HCT116 (cell line): ENCODE results near the gene ZNF423.

Experiments
- JUND ChIP-seq: IDR thresholded peaks from 2 replicates; pipeline ENCODE4 v1.6.1; 2012
- POLR2A ChIP-seq: IDR thresholded peaks from 2 replicates; pipeline ENCODE4 v1.7.0; 2011; ENCODE audit warnings: borderline replicate concordance; ENCODE audit not compliant: insufficient read depth, insufficient read length; ENCODE audit errors: extremely low read depth
- POLR2AphosphoS5 ChIP-seq: IDR thresholded peaks from 2 replicates; pipeline ENCODE4 v1.6.1; 2011; ENCODE audit warnings: mild to moderate bottlenecking, low read depth, low read length, moderate library complexity
- TF ChIP-seq, protein P1 (sequence below), 3 experiments: fragments of 200-600 bp in 1 of 3; sonication (generic) in 1 of 3; IDR thresholded peaks in 2 of 3; conservative IDR thresholded peaks in 1 of 3; 2 replicates each; pipeline ENCODE4 v1.5.1; 2012 to 2017; ENCODE audit warnings: low read depth in 2 of 3, low read length in 2 of 3, antibody characterized with exemption in 1 of 3, borderline replicate concordance in 1 of 3, control low read depth in 1 of 3, mild to moderate bottlenecking in 1 of 3, mixed read lengths in 1 of 3, mixed run types in 1 of 3, moderate library complexity in 1 of 3; ENCODE audit not compliant: insufficient read depth in 1 of 3
- TF ChIP-seq, protein P2 (sequence below): IDR thresholded peaks from 2 replicates; pipeline ENCODE4 v1.6.1; 2012

DNA sequence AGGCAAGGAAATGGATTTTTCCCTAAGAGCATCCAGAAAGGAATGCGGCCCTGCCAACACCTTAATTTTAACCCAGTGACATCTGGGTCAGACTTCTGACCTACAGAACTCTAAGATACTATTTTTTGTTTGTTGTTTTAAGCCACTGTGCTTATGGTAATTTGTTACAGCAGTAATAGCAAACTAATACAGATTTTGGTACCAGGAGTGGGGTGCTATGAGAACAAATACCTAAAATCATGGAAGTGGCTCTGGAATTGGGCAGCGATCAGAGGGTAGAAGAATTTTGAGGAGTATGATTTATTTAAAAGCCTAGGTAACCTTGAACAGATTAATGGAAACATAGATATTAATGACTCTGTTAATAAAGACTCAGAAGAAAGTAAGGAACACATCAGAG, 208.2 kb downstream of the ZNF423 start:
- TF ChIP-seq, protein P1, sequence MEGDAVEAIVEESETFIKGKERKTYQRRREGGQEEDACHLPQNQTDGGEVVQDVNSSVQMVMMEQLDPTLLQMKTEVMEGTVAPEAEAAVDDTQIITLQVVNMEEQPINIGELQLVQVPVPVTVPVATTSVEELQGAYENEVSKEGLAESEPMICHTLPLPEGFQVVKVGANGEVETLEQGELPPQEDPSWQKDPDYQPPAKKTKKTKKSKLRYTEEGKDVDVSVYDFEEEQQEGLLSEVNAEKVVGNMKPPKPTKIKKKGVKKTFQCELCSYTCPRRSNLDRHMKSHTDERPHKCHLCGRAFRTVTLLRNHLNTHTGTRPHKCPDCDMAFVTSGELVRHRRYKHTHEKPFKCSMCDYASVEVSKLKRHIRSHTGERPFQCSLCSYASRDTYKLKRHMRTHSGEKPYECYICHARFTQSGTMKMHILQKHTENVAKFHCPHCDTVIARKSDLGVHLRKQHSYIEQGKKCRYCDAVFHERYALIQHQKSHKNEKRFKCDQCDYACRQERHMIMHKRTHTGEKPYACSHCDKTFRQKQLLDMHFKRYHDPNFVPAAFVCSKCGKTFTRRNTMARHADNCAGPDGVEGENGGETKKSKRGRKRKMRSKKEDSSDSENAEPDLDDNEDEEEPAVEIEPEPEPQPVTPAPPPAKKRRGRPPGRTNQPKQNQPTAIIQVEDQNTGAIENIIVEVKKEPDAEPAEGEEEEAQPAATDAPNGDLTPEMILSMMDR (IDR thresholded peaks at IDR 0.05 in 2 of 3, conservative IDR thresholded peaks at IDR 0.05 in 1 of 3; ENCODE audit: borderline replicate concordance in 1 of 3, insufficient read depth in 1 of 3, low read depth in 2 of 3, low read length in 2 of 3): no peak
- no peak for TF ChIP-seq POLR2AphosphoS5
- TF ChIP-seq, protein P2, sequence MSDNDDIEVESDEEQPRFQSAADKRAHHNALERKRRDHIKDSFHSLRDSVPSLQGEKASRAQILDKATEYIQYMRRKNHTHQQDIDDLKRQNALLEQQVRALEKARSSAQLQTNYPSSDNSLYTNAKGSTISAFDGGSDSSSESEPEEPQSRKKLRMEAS: no peak
- TF ChIP-seq JUND: no peak
- TF ChIP-seq POLR2A: no peak
